Stimulated activated CD4-positive, alpha-beta T cell treated with anti-CD3 and anti-CD28 coated beads, Interleukin-12 subunit alpha, Interleukin-12 subunit beta, amount 100 ng/mL, for 4 hours (primary cell): ENCODE data around the gene USP17L11.
A peak's percentile ranks its signal among the peaks of the same experiment; 100 is the strongest.
"Not testable (repeated sequence)": the region's sequence is repeated elsewhere in the genome, so short reads cannot be mapped to it uniquely, and the experiment has no call there.

Source experiments
- DNase-seq: peaks from one replicate; pipeline ENCODE4 v3.0.0-alpha.2; 2020

Gene USP17L11

GRCh38 chr4:9215105-9215504 is at the start of gene USP17L11:
TSS of gene USP17L11 (plus strand) at chr4:9215405. CDS start at chr4:9215405, 0 bp downstream.
- DNase-seq = not testable (repeated sequence)

GRCh38 chr4:9165990-9166389 is 49.2 kb upstream of the USP17L11 start:
- DNase-seq = not testable (repeated sequence)

DNA sequence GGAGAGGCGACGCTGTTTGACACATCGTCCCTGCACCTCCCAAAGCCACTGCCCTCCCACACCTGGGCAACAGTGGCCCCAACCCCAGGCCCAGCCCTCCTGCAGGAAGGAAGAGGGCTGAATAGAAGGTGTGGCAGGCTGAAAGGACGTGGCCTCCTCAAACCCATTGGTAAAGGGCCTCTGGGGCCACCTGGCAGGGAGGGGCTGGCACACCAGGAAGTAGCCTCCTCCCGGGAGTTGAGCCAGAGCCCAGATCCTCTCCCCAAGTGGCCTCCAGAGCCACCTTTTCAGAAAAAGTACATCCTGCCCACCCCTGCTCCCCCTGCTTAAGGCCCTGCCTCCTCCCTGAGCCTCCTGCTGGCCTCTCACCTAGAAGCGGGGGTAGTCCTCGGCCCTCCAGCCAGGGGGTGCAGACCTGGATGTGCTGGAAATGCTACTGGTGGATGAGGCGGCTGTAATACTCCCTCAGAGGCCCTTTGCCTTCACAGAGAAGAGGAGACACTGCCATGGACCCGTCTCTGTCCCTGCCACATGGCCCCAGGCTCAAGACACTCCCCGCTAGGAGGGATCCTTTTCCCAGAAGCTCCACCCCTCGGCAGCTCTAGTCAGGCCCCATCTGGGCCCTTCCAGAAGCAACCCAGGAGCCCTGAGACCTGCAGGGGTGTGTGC is 45.3 kb upstream of the USP17L11 start, which contains the start of gene FAM90A26:
Gene FAM90A26, plus strand, starts transcription at position 619 of the 669 bp plus-strand sequence. CDS start 2,764 bp downstream, outside the sequence.
- DNase-seq = not testable (repeated sequence)

- not testable (repeated sequence) for DNase-seq
Measured at GRCh38 chr4:9210357-9210756, 4.8 kb upstream of the USP17L11 start, which contains the start of gene USP17L10. TSS of gene USP17L10 (plus strand) at chr4:9210657. CDS start at chr4:9210657, 0 bp downstream.

- DNase-seq = not testable (repeated sequence)
Measured at GRCh38 chr4:9214701-9215100, 504 bp upstream of the USP17L11 start.

DNA sequence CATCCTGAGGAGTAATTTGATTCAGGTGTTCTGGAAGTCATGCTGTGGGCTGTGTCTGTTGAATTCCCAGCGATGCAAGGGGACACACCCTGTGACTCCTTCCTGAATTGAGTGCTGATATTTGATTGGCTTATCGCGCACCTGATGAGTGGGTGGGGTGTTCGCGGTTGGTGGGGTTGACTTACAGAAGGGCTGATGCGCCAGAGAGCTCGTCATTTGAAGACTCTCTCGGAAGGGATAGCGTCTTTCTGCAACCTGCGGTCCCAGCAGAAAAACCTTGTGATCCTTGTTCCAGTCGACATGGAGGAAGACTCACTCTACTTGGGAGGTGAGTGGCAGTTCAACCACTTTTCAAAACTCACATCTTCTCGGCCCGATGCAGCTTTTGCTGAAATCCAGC is 4.6 kb downstream of the USP17L11 start, which contains the start of gene USP17L12:
Gene USP17L12, plus strand, starts transcription at position 301 of the 400 bp plus-strand sequence. Its CDS starts 0 bp downstream, at position 301.
- not testable (repeated sequence) for DNase-seq

DNA sequence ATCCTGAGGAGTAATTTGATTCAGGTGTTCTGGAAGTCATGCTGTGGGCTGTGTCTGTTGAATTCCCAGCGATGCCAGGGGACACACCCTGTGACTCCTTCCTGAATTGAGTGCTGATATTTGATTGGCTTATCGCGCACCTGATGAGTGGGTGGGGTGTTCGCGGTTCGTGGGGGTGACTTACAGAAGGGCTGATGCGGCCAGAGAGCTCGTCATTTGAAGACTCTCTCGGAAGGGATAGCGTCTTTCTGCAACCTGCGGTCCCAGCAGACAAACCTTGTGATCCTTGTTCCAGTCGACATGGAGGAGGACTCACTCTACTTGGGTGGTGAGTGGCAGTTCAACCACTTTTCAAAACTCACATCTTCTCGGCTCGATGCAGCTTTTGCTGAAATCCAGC is 9.4 kb downstream of the USP17L11 start, which contains the start of gene USP17L13:
Gene USP17L13, plus strand, starts transcription at position 301 of the 400 bp plus-strand sequence. Its CDS starts 0 bp downstream, at position 301.
- not testable (repeated sequence) for DNase-seq

DNA sequence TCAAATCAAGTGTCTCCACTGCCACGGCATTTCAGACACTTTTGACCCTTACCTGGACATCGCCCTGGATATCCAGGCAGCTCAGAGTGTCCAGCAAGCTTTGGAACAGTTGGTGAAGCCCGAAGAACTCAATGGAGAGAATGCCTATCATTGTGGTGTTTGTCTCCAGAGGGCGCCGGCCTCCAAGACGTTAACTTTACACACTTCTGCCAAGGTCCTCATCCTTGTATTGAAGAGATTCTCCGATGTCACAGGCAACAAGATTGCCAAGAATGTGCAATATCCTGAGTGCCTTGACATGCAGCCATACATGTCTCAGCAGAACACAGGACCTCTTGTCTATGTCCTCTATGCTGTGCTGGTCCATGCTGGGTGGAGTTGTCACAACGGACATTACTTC is 15.0 kb downstream of the USP17L11 start:
- not testable (repeated sequence) for DNase-seq

- not testable (repeated sequence) for DNase-seq
Measured at GRCh38 chr4:9234085-9234484, 18.9 kb downstream of the USP17L11 start, which contains the start of gene USP17L15. TSS of gene USP17L15 (plus strand) at chr4:9234385. CDS start at chr4:9234385, 0 bp downstream.

DNA sequence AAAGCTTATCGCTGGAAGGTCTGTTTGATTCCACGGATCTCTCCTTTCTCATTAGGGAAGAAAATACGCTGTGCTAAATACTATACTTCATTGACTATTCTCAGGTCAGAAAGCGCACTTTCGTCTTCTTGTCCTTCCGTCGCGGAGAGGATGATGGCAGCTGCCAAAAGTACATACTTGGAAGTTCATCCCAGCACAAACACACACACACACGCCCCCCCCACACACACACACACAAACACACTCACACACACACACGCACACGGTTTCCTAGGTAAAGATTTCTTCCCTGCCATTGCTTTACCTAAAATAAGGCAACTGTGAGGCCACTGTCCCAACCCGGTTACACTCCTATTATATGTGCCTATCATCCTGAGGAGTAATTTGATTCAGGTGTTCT is 23.3 kb downstream of the USP17L11 start:
- not testable (repeated sequence) for DNase-seq

GRCh38 chr4:9243579-9243978 is 28.4 kb downstream of the USP17L11 start, which contains the start of gene USP17L17:
TSS of gene USP17L17 (plus strand) at chr4:9243879. CDS start at chr4:9243879, 0 bp downstream.
- DNase-seq = not testable (repeated sequence)

DNA sequence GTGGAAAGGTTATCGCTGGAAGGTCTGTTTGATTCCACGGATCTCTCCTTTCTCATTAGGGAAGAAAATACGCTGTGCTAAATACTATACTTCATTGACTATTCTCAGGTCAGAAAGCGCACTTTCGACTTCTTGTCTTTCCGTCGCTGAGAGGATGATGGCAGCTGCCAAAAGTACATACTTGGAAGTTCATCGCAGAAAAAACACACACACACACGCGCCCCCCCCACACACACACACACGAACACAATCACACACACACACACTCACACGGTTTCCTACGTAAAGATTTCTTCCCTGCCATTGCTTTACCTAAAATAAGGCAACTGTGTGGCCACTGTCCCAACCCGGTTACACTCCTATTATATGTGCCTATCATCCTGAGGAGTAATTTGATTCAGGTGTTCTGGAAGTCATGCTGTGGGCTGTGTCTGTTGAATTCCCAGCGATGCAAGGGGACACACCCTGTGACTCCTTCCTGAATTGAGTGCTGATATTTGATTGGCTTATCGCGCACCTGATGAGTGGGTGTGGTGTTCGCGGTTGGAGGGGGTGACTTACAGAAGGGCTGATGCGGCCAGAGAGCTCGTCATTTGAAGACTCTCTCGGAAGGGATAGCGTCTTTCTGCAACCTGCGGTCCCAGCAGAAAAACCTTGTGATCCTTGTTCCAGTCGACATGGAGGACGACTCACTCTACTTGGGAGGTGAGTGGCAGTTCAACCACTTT is 32.9 kb downstream of the USP17L11 start, which contains the start of gene USP17L18:
Gene USP17L18, plus strand, starts transcription at position 678 of the 728 bp plus-strand sequence. Its CDS starts 0 bp downstream, at position 678.
- peak; percentile 0 for DNase-seq

GRCh38 chr4:9253078-9253477 is 37.9 kb downstream of the USP17L11 start, which contains the start of gene USP17L19:
TSS of gene USP17L19 (plus strand) at chr4:9253378. CDS start at chr4:9253378, 0 bp downstream.
- not testable (repeated sequence) for DNase-seq

DNA sequence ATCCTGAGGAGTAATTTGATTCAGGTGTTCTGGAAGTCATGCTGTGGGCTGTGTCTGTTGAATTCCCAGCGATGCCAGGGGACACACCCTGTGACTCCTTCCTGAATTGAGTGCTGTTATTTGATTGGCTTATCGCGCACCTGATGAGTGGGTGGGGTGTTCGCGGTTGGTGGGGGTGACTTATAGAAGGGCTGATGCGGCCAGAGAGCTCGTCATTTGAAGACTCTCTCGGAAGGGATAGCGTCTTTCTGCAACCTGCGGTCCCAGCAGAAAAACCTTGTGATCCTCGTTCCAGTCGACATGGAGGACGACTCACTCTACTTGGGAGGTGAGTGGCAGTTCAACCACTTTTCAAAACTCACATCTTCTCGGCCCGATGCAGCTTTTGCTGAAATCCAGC is 42.6 kb downstream of the USP17L11 start, which contains the start of gene USP17L20:
Gene USP17L20, plus strand, starts transcription at position 301 of the 400 bp plus-strand sequence. Its CDS starts 0 bp downstream, at position 301.
- not testable (repeated sequence) for DNase-seq

DNA sequence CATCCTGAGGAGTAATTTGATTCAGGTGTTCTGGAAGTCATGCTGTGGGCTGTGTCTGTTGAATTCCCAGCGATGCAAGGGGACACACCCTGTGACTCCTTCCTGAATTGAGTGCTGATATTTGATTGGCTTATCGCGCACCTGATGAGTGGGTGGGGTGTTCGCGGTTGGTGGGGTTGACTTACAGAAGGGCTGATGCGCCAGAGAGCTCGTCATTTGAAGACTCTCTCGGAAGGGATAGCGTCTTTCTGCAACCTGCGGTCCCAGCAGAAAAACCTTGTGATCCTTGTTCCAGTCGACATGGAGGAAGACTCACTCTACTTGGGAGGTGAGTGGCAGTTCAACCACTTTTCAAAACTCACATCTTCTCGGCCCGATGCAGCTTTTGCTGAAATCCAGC is 47.4 kb downstream of the USP17L11 start, which contains the start of gene USP17L21:
Gene USP17L21, plus strand, starts transcription at position 301 of the 400 bp plus-strand sequence. Its CDS starts 0 bp downstream, at position 301.
- not testable (repeated sequence) for DNase-seq
